ENCODE measurements around the gene ELANE. TPM values are rescaled to one million over a fixed set of nuclear protein-coding genes. Genes with fewer than 3 reads are reported as not detected.

ELANE gene
- total RNA-seq, 2 donors from 2014 or later = 0.41 TPM; not detected in 1

- Histone ChIP-seq H3K27ac (no peak overlapping the region), H3K9me3 (no peaks in the 10 kb centered on the region), H3K4me1 (ENCODE audit: control insufficient read depth in 1 of 2, low read depth in 2 of 2) (peaks cover 4 to 9% of the 10 kb centered on the region in 2 donors), H3K36me3 (no peaks in the 10 kb centered on the region), H3K27me3 (replicated peaks; ENCODE audit: insufficient read depth) (no peaks in the 10 kb centered on the region), H3K4me3 (no peak overlapping the region)
- TF ChIP-seq, protein P1, sequence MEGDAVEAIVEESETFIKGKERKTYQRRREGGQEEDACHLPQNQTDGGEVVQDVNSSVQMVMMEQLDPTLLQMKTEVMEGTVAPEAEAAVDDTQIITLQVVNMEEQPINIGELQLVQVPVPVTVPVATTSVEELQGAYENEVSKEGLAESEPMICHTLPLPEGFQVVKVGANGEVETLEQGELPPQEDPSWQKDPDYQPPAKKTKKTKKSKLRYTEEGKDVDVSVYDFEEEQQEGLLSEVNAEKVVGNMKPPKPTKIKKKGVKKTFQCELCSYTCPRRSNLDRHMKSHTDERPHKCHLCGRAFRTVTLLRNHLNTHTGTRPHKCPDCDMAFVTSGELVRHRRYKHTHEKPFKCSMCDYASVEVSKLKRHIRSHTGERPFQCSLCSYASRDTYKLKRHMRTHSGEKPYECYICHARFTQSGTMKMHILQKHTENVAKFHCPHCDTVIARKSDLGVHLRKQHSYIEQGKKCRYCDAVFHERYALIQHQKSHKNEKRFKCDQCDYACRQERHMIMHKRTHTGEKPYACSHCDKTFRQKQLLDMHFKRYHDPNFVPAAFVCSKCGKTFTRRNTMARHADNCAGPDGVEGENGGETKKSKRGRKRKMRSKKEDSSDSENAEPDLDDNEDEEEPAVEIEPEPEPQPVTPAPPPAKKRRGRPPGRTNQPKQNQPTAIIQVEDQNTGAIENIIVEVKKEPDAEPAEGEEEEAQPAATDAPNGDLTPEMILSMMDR (IDR thresholded peaks at IDR 0.05) = no peak
- ATAC-seq (ENCODE audit: insufficient number of reproducible peaks, low FRiP score, low read depth) = no peak
- no peak for DNase-seq (ENCODE audit: low spot score)
Measured at GRCh38 chr19:896434-896833, 44.3 kb downstream of the ELANE start.

DNA sequence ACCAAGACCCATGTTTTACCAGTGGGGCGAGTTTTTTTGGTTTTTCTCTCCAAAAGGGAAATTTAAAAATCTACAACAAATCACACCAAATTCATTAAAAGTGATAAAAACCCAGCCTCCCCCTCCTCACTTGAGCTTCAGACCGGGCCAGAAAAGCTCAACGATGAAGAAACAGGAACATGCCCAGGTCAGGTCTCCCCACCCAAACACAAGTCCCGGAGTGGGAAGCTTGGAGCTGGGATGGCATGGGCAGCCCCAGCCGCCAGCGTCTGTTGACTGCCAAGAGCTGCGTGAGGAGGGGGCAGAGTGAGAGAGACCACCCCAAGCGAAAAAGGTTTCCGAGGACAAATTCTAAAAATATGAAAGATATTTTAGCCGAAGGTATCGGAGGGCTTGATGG is 44.9 kb downstream of the ELANE start:
- TF ChIP-seq, protein P1 (IDR thresholded peaks at IDR 0.05) = no peak
- no peaks in the 10 kb centered on the region for H3K36me3 ChIP-seq
- ATAC-seq (ENCODE audit: insufficient number of reproducible peaks, low FRiP score, low read depth) (no peak), DNase-seq (ENCODE audit: low spot score) (no peak)
- no peaks in the 10 kb centered on the region for H3K27me3 ChIP-seq (replicated peaks; ENCODE audit: insufficient read depth)
- no peak overlapping the region for H3K27ac ChIP-seq
- H3K9me3 ChIP-seq = no peaks in the 10 kb centered on the region
- peaks cover 3 to 7% of the 10 kb centered on the region in 2 donors for H3K4me1 ChIP-seq (ENCODE audit: control insufficient read depth in 1 of 2, low read depth in 2 of 2)
- H3K4me3 ChIP-seq = no peak overlapping the region

- no peaks in the 10 kb centered on the region for H3K27me3 ChIP-seq (replicated peaks; ENCODE audit: insufficient read depth)
- TF ChIP-seq, protein P1 (IDR thresholded peaks at IDR 0.05) = no peak
- no peaks in the 10 kb centered on the region for H3K9me3 ChIP-seq
- peaks cover 0 to 7% of the 10 kb centered on the region in 2 donors for H3K4me1 ChIP-seq (ENCODE audit: control insufficient read depth in 1 of 2, low read depth in 2 of 2)
- H3K4me3 ChIP-seq = no peak overlapping the region
- ATAC-seq (ENCODE audit: insufficient number of reproducible peaks, low FRiP score, low read depth) (no peak), DNase-seq (ENCODE audit: low spot score) (no peak)
- no peak overlapping the region for H3K27ac ChIP-seq
- H3K36me3 ChIP-seq = no peaks in the 10 kb centered on the region
Measured at GRCh38 chr19:897442-898039, 45.4 kb downstream of the ELANE start.

DNA sequence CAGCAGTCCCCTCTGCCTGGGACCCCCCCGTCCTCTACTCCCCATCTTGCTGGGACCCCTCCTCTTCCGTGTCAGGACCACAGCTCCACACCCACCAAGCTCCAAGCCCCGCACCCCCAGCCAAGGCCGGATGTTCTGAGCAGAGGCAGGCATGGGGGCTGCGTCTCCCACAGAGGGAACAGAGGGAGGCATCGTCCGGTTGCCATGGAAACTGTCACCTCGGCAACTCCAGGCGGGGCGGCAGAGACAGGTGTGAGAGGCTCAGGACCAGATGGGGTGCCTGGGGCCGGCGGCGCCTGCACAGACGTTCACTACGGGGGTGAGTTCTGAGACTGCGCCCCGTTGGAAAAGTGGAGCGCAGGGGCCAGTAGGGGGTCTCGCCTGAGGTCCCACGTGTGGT is 46.6 kb downstream of the ELANE start:
- H3K27ac ChIP-seq = no peak overlapping the region
- no peak for ATAC-seq (ENCODE audit: insufficient number of reproducible peaks, low FRiP score, low read depth)

DNA sequence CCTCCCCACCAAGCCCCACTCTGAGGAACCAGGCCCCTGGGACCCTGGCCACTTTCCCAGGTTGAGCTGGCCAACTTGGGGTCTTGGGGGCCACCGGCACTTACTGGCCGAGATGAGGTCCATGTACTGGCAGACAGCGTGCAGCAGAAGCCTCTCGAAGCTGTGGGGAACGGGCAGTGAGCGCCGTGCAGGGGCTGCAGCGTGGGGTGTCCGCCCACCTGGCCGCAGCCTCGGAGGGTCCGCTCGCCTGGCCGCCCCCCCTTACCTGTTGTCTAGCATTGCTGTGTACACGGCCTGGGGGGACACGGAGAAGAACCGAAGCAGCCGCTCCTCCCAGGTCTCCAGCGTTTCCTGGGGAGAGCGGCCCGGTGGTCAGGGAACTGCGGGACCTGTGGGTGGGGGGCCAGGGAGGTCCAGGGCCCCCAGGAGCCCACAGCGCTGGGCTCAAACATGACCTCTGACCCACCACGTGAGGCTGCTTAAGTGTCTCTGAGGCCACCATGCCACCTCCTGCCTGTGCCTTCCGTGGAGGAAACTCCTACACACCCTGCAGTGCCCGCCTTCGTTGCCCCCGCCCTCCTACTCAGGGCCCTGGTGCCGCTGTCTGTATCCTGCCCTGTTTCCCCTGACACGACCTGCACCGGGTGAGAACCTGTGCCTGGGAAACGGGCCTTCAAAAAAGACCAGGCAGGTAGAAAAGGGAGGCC is 47.4 kb downstream of the ELANE start:
- H3K4me3 ChIP-seq = no peak overlapping the region
- no peaks in the 10 kb centered on the region for H3K9me3 ChIP-seq
- no peak for DNase-seq (ENCODE audit: low spot score)
- no peaks in the 10 kb centered on the region for H3K36me3 ChIP-seq
- TF ChIP-seq, protein P1 (IDR thresholded peaks at IDR 0.05) = no peak
- ATAC-seq (ENCODE audit: insufficient number of reproducible peaks, low FRiP score, low read depth) = no peak
- no peak overlapping the region for H3K27ac ChIP-seq
- peaks cover 0 to 9% of the 10 kb centered on the region in 2 donors for H3K4me1 ChIP-seq (ENCODE audit: control insufficient read depth in 1 of 2, low read depth in 2 of 2)
- no peaks in the 10 kb centered on the region for H3K27me3 ChIP-seq (replicated peaks; ENCODE audit: insufficient read depth)

More for the DNA sequence above, 46.6 kb downstream of the ELANE start:
- DNase-seq (ENCODE audit: low spot score) = no peak
- TF ChIP-seq, protein P1 (IDR thresholded peaks at IDR 0.05) = no peak
- Histone ChIP-seq H3K4me1 (ENCODE audit: control insufficient read depth in 1 of 2, low read depth in 2 of 2) (peaks cover 0 to 12% of the 10 kb centered on the region in 2 donors), H3K36me3 (no peaks in the 10 kb centered on the region), H3K9me3 (no peaks in the 10 kb centered on the region), H3K27me3 (replicated peaks; ENCODE audit: insufficient read depth) (no peaks in the 10 kb centered on the region), H3K4me3 (no peak overlapping the region)

Measured in thoracic aorta (tissue), 2 donors.